ENCODE measurements around the gene PLOD1. TPM values are rescaled to one million over a fixed set of nuclear protein-coding genes. Genes with fewer than 3 reads are reported as not detected.

Gene PLOD1
- total and polyA plus RNA-seq, 4 donors: 48.0 to 82.9 (median 63.9) TPM

GRCh38 chr1:11979851-11980675 lies 45.5 kb downstream of the PLOD1 start, which contains the start of gene MFN2 (continued):
- TF ChIP-seq RXRA (IDR thresholded peaks at IDR 0.05): peak; percentile 72 to 79
- TF ChIP-seq SP1 (IDR thresholded peaks at IDR 0.05): peak; percentile 85
- TF ChIP-seq HNF4G (IDR thresholded peaks at IDR 0.05): peak; percentile 75

GRCh38 chr1:11980676-11980972 lies 46.1 kb downstream of the PLOD1 start:
- Histone ChIP-seq H3K27me3 (ENCODE audit: control insufficient read depth in 4 of 4, insufficient read depth in 4 of 4, low read length in 3 of 4) (no peaks in the 10 kb centered on the region), H3K4me3 (ENCODE audit: low read depth in 1 of 3, low read length in 3 of 3) (peak overlapping the region; percentile 63 to 97 (median 81)), H3K4me1 (ENCODE audit: control insufficient read depth in 4 of 4, insufficient read depth in 4 of 4, low read length in 3 of 4) (peaks cover 1 to 43% (median 37%) of the 10 kb centered on the region in 4 donors), H3K36me3 (ENCODE audit: control insufficient read depth in 4 of 4, insufficient read depth in 3 of 4, low read depth in 1 of 4, low read length in 3 of 4) (peaks cover 5 to 11% (median 8%) of the 10 kb centered on the region in 4 donors), H3K9me3 (ENCODE audit: control insufficient read depth in 4 of 4, low read length in 3 of 4) (no peaks in the 10 kb centered on the region), H3K9ac (ENCODE audit: low read depth in 1 of 2, low read length in 2 of 2) (peak overlapping the region; percentile 99), H3K27ac (ENCODE audit: low read depth in 1 of 2, low read length in 2 of 2) (peak overlapping the region; percentile 96 to 99)
- WGBS: under 1% methylated on average over 12 of the region's 12 CpGs
- DNase-seq (ENCODE audit: low spot score): no peak
- no peak for TF ChIP-seq JUND (IDR thresholded peaks at IDR 0.05)
- no peak for TF ChIP-seq MAX (IDR thresholded peaks at IDR 0.05)
- no peak for TF ChIP-seq CTCF (IDR thresholded peaks at IDR 0.05; ENCODE audit: low read depth, low read length, missing input control)
- no peak for TF ChIP-seq SP1 (IDR thresholded peaks at IDR 0.05)
- TF ChIP-seq TAF1 (conservative IDR thresholded peaks at IDR 0.05): no peak
- TF ChIP-seq EGR1 (IDR thresholded peaks at IDR 0.05; ENCODE audit: low read depth in 2 of 2): peak in 1 of 2 donors; percentile 6
- TF ChIP-seq FOXA1 (IDR thresholded peaks at IDR 0.05): no peak
- no peak for TF ChIP-seq NR2F2 (IDR thresholded peaks at IDR 0.05)

- TF ChIP-seq CTCF (IDR thresholded peaks at IDR 0.05; ENCODE audit: low read depth, low read length, missing input control): no peak
- no peak for TF ChIP-seq NR2F2 (IDR thresholded peaks at IDR 0.05)
- no peak for TF ChIP-seq ATF3 (IDR thresholded peaks at IDR 0.05)
- no peak for TF ChIP-seq REST (IDR thresholded peaks at IDR 0.05)
- TF ChIP-seq FOXA2 (IDR thresholded peaks at IDR 0.05): no peak
- TF ChIP-seq GABPA (IDR thresholded peaks at IDR 0.05 in 1 of 2, conservative IDR thresholded peaks at IDR 0.05 in 1 of 2): no peak
- TF ChIP-seq HNF4A (conservative IDR thresholded peaks at IDR 0.05): no peak
- TF ChIP-seq SP1 (IDR thresholded peaks at IDR 0.05): no peak
- TF ChIP-seq YY1 (IDR thresholded peaks at IDR 0.05): no peak
- TF ChIP-seq ZBTB33 (IDR thresholded peaks at IDR 0.05): no peak
- TF ChIP-seq JUND (IDR thresholded peaks at IDR 0.05): no peak
- no peak for TF ChIP-seq RXRA (IDR thresholded peaks at IDR 0.05)
- TF ChIP-seq HNF4G (IDR thresholded peaks at IDR 0.05): no peak
- H3K27ac ChIP-seq (ENCODE audit: low read depth in 1 of 2, low read length in 2 of 2): peak overlapping the region; percentile 9 to 99
- H3K4me1 ChIP-seq (ENCODE audit: control insufficient read depth in 4 of 4, insufficient read depth in 4 of 4, low read length in 3 of 4): peaks cover 1 to 43% (median 39%) of the 10 kb centered on the region in 4 donors
- no peaks in the 10 kb centered on the region for H3K9me3 ChIP-seq (ENCODE audit: control insufficient read depth in 4 of 4, low read length in 3 of 4)
- no peak for DNase-seq (ENCODE audit: low spot score)
- peak overlapping the region in 1 of 2 donors; percentile 99 for H3K9ac ChIP-seq (ENCODE audit: low read depth in 1 of 2, low read length in 2 of 2)
- H3K4me3 ChIP-seq (ENCODE audit: low read depth in 1 of 3, low read length in 3 of 3): no peak overlapping the region
- 88% methylated on average over 13 of the region's 13 CpGs for WGBS
- no peaks in the 10 kb centered on the region for H3K27me3 ChIP-seq (ENCODE audit: control insufficient read depth in 4 of 4, insufficient read depth in 4 of 4, low read length in 3 of 4)
- peaks cover 8 to 13% (median 11%) of the 10 kb centered on the region in 4 donors for H3K36me3 ChIP-seq (ENCODE audit: control insufficient read depth in 4 of 4, insufficient read depth in 3 of 4, low read depth in 1 of 4, low read length in 3 of 4)
Observed at GRCh38 chr1:11981378-11982009, 47.0 kb downstream of the PLOD1 start.
